NCI-H2227 (cell line): ENCODE results near the gene GPC5.

Experiments
- DNase-seq: peaks from one replicate; lab custom pipeline; 2025; ENCODE audit not compliant: unreplicated experiment; lab: John Stamatoyannopoulos, UW

Gene GPC5

DNA sequence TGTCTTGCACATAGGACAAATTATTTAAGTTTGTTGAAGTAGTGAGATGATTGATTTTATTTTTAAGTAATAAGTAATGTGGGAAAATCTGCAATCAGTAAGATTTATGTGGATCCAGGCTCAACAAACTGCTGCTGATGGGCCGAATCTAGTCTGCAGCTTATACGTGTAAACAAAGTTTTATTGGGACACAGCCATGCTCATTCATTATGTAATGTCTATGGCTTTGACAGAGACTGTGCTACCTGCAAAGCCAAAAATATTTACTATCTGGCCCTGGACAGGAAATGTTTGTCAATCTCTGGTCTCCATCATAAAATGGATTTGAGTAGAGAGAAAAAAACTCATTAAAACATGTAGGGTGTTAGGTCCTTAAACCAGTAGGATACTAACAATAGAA lies 728.0 kb downstream of the GPC5 start:
- DNase-seq = no peak

DNA sequence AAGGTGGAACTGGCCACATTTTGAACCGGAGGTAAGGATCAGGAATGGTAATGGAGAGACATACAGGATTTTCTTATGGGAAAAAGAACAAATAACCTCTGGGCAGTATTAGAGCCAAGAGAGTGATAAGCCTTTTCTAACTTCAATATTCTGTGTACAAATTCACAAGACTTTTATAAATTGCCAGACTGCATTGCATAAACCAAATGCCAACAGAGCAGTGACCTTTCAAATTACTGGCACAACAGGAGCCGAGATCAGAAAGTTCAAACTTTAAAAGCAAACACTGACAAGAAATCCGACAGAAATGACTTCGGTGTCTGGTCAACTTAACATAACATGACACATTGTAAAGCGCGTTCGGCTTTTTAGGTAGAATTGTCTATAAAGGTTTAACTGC lies 737.1 kb downstream of the GPC5 start:
- DNase-seq = no peak

DNA sequence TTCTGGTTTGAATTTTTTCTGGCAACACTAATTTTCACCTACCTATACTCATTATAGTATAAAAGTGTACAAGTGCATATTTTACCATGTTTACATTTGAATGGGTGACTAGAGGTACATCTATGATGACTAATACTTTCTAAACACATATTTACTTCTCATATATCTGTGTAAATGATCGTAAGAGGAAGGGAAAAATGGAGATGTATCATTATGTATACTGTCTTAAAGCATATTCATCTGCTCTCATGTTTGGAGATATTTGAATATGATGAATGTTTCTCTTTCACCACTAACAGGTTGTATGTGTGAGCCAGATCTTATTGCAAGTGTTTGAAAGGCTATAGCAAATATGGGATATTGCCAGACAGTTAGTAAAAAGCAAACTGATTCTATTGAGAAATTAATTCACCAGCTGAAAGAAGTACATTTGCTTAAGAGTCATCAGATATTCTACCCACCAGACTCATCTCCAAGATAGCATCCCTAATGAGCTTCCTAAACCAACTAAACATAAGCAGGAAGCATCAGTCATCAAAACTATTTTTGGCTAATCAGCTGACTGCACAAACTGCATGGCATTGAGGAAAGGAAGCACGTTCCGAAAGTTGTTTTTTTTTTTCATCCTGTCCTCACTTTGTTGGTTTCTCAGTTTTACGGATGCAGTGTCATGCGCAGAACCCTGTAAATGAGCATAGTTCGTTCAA lies 738.2 kb downstream of the GPC5 start:
- no peak for DNase-seq

DNA sequence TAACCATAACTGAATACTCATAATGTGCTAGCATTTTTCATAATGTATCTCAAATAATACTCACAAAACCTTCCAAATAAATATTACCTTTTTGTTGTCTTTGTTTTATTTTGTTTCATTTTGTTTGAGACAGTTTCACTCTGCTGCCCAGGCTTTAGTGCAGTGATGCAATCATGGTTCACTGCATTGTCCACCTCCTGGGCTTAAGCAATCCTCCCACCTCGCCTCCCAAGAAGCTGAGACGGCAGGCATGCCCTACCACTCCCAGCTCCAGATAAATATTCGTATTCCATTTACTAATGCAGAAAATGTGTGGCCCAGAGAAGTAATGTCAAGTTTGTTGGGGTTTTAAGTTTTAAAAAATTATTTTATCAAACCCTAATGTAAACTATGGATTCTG lies 739.1 kb downstream of the GPC5 start:
- no peak for DNase-seq

DNA sequence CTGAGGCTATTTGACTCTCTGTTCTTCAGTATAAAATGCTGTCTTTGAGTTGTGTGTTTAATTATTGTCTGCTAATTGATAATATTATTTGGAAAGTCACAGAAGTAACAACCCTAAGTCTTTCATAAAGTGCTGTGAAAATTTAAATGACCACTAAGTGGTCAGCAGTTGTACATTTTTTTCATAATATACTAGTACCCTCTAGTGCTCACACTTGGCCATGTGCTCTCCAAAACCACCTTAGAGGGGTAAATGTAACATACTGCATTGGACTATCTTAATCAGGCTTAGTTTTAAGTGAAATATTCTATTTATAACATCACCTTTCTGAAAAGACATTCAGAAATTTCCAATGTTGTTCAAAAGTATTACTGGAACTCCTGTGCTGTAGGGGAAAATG lies 745.3 kb downstream of the GPC5 start:
- no peak for DNase-seq

DNA sequence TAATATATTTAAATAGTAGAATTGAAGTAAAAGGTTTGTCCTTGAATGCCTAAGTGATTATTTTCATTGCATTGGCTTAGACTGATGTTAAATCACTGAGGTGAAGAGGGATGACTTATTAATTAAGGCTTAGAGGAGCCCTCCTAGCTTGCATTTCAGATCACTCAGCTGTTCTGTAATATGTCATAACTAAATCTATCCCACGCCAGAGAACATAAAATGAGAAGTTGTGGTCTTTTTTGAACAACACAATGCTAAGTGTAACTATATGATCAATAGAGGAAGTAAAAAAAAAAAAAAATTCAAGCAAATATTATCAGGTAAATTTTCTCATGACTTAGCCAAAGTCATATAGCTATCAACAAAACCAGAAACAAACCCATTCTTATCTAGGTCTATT lies 752.2 kb downstream of the GPC5 start:
- DNase-seq = no peak

DNA sequence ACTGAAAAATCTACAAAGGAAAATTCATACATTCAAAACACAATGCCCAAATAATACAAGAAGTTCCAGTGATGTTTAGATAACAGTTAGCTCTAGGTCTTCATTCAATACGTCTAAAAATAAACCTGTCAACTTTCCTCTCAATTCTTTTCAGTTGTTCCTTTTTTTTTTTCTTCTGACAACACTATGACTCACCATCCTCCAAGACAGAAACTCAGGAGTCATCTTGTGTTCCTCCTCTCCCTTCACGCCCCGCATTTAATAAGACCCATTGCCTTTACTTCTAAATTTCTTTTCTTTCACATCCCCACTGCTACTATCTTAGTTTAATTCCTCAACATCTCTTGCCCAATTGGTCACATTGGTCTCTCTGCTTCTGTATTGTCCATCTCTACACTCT lies 759.9 kb downstream of the GPC5 start:
- DNase-seq = no peak

DNA sequence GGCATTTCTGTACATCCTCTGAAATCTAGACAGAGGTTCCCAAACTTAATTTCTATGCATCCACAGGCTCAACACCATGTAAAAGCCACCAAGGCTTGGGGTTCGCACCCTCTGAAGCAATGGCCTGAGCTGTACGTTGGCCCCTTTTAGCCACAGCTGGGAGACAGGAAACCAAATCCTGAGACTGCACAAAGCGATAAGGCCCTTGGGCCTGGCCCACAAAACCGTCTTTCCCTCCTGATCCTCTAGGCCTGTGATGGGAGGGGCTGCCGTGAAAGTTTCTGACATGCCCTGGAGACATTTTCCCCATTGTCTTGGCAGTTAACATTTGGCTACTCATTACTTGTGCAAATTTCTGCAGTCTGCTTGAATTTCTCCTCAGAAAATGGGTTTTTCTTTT lies 766.4 kb downstream of the GPC5 start:
- DNase-seq = no peak

DNA sequence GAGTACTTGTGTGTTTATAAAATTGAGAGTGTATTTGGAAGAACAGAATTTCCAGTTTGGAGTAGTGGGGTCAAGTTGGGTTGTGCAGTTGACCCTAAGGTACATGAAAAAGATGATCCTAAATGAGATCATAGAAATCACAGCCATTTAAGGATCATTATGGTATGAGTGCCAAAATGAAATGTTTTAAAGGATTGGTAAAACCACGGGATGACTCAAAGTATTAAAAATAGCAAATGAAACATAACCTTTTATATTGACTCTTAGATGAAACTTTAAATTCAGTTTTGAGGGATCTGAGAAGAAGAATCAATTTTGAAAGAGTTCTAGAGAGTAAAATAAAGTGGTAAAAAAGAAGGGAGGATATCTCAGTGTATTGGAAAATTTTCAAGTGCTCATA lies 773.8 kb downstream of the GPC5 start:
- no peak for DNase-seq

DNA sequence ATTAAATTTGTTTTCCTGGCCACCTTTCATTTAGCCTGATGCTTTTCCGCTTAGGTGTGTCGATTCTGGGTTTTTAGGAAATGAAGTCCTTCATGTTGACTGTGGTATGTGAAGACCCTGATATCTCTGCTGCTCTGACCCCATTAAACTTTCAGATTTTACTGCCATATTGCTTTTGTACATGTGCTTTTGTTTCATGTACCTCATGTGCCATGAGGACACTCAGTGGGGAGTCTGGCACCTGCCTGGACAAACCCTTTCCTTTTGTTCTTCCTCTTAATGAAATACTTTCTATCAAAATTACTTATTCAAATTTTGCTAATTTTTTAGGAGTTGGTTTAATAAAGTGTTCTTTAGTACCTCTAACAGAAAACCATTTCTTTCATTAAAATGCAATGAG lies 774.8 kb downstream of the GPC5 start:
- no peak for DNase-seq

DNA sequence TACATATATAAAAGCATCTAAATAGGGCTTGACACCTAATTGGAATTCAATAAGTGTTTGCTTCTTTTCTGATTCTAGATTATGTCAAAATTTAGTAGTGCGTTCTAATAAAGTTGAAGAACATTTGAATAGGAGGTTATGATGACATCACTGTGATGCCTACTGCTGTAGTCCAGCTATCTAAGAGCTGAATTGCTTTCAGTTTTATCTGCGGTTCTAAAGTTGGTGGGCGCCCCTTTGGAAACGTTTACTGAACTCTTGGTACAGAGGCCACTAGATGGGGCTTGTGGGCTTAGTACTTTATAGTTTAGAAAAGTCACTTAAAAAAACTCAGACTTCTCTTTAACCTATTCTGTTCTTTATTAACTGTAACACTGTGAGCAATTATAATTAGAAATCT lies 776.9 kb downstream of the GPC5 start:
- DNase-seq = peak; percentile 8

DNA sequence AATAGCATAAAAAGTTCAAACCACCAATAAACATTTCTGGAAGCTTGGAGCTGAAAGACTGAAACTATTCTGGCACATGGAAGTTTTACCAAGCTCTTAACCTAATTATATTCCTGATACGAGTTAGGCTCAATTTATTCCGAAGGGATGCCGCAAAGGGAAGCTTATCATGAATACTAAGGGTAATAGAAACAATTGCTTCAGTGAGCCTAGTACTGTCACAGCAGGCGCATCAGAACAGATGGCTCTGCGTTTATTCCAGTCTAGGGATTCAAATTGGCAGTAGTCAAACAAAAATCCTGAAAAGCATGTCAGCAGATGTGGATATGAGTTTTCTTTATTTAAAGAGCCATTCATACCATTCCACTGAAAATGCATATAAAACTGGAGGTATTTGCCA lies 779.5 kb downstream of the GPC5 start:
- no peak for DNase-seq

DNA sequence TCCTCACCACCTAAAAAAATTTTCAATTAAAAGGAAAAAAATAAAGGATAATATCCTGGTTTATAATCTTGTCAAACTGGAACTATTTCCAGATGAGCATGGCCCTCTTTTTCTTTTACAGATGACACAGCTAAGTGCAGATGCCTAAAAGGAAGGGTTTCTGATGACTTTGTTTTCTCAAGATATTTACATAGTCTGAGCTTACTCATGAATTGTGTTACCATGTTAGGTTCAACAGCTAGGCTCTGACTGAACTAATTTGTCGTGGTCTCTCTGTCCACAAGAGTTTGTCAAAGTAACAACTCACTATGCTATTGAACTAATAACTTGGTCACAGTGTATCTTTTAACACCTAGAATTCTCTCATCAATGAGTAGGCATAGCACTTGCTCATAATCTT lies 780.8 kb downstream of the GPC5 start:
- no peak for DNase-seq

DNA sequence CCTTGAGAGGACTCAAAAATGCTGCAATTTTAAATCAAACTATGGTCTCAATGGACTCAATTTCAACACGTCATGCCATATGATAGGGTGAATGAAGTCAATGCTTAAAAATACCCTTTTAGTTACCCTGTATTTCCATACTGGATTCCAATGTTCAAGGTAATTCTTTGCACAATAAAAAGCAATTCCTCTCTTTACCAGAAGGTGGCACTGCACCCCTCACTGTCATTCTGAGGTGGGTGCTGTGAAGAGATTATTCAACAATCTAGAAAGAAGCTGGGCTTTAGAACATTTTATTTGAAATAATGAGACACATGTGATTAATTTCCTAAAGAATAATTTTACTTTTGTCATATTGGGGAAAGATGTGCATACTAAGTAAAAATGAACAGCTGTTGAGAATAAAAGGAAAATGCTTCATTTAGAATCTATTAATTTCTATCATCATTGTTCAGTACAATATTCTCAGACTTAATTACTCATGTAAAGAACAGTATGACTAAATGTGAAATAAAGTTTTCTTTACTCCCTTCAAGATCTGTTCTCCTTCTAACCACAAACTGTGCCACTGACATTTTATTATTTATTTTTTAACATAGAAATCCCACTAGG lies 789.1 kb downstream of the GPC5 start:
- DNase-seq = peak; percentile 46

DNA sequence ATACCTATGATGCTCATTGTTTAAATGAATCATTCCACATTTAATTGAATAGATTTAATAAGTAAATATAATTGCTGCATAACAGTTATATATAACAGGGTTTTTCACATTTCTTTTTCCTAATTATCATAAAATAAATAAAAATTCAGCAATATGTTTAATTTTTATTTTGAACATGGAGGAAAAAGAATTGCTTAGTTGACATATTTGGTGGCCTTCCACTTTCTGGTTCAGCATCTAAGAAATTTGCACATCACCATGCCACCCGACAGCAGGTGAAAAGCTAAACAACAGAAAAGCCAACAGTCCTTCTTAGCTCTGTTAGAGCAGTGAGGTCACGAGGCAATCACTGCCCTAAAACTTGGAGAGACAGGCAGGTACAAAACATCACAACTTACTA lies 790.2 kb downstream of the GPC5 start:
- DNase-seq = no peak

DNA sequence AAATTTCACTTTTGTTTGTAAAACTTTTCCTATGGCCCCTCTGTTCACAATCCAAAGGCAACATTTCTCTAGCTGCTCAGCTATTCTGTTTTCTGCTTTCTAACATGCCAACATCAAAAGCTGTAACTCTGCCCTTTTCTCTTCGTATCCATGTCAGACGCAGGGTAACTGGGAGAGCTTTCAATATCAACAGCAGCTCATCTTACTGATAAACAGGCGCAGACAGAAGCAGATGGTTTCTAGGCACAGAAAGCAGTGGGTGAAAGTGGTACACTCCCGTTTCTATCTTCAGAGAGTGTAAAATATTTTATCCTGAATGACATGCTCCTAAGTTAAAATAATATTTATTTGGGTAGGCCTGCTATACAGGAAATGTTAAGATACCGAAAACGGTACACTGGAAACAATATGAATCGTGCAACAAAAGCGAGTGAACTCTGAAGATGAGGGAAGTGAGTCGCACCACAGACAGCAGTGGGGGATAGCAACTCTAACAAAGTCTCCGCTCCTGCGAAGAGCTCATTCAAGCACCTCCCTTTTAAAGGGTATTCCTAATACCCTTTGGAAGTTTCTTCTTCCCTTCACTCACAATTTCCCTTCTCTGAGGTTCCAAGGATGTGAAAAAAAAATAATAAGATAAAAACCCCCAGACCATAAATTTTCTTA lies 798.3 kb downstream of the GPC5 start:
- DNase-seq = no peak

DNA sequence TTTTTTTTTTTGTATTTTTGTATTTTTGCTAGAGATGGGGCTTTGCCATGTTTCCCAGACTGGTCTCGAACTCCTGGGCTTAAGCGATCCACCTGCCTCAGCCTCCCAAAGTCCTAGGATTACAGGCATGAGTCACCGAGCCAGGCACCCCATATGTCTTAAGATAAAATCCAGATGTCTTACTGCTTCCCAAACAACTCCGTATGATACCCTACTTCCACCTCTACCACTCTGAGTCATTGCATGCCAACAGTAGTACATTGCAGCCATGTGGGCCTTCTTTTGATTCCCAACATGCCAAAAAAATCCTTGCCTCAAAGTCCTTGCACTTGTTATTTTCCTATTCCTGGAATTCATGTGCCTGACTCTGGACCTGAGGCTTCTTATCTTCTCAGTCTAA lies 799.2 kb downstream of the GPC5 start:
- no peak for DNase-seq

DNA sequence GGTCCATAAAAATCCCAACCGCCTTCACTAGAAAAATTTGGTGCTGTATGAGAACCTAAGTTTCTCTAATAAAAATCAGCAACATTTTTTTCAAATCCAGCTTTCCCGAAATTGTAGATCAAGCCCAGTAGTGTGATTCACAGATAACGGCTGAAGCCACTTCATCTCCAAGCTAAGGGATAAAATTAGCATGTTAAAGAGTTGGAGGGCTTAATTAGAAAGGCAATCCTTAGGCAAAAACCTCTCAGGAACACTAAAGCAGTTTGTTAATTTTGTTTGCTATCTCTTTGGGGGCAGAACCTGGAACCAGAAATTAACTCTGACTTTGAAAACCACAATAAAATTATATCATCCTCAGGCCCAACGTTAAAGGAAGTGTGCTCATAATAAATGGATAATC lies 820.2 kb downstream of the GPC5 start:
- DNase-seq = no peak

DNA sequence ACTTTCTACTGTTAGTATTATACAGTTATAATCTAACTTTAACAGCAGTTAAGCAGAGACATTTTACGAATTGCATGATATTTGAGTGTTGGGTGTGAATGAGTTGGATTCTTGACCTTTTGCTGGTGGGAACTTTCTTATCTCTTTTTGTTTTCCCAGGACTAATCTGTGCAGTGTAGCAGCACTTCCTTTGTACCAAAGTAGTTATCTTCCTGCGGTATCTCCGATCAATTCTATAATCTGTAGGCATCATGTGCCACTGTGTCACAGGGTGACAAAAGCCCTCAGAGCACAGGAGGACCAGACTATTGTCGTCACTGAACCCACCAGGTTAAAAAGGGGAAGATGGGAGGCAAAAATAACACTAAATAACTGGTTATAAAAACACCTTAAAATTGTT lies 823.5 kb downstream of the GPC5 start:
- DNase-seq = no peak

DNA sequence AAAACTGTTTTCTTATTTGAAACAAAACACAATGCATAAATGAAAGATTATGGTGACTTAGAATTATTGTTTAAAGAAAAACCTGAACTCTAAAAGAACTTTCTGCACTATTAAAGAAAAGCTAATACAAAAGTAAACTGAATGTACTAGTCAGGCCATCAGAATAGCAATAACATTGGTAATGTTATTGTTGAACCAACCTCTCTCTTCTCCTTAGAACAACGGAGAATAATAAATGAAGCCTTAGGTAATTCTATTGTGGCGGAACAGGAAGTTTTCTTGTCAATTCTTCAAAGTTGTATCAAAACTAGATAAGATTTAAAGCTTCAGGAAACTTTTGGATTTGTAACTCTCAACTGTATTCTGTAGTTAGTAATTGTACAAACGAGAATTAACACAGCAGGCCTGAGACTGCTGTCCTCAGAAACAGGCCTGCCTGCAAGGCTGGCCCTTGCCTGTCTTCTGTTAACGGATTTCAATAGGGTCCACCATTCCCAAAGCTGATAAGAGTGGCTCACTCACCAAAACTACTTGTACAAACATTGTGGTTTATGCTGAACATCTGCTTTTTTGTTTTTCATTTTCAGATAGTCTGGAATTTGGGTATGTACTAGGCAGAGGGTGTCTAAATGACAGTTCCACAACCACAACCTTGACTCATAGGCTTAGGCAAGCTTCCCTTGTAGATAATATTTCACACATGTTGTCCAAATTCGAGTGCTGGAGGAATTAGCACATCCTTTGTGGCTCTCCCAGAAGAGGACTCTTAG lies 825.8 kb downstream of the GPC5 start:
- no peak for DNase-seq

DNA sequence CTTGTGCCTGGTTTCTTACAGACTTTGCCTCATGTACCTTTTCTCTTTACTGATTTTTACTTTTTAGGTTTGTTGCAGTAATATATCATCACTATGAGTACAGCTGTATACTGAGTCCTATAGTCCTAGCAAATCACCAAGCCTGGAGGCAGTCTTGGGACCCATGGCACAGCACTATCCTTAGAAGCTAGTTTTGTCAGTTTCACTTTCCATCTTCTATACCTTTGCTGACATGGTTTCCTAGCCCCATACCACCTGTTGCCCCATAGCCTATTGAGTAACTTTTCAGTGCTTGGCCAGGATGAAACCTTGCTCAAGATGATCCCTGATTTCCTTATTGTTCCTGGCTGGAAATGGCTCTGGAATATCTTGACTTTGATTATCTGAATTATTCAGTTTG lies 826.4 kb downstream of the GPC5 start:
- DNase-seq = no peak

DNA sequence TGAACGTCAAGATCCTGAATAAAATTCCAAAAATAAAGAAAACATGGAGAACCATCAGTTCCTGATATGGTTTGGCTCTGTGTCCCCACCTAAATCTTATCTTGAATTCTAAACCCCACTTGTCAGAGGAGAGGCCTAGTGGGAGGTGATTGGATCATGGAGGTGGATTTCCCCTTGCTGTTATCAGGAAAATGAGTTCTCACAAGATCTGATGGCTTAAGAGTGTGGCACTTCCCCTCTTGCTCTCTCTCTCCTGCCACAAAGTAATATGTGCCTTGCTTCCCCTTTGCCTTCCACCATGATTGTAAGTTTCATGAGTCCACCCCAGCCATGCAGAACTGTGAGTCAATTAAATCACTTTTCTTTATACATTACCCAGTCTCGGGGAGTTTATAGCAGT lies 827.4 kb downstream of the GPC5 start:
- no peak for DNase-seq
